K562 (cell line): ENCODE data around the gene NSUN3. TPM values are rescaled to one million over a fixed set of nuclear protein-coding genes. Genes with fewer than 3 reads are reported as not detected.

ENCODE experiments used
- ATAC-seq: fragments of 200-7000 bp; cut with Tn5 transposase; 3 replicates; pipeline ENCODE4 v1.9.1; 2020; ENCODE audit warnings: moderate library complexity
- BruUV-seq: library from RNA; stranded (reverse); fragments of 400-500 nt; replicated peaks from 2 replicates; lab custom pipeline; 2021; lab: Mats Ljungman, UMichigan
- CTCF ChIA-PET: fragments of 300-600 bp; formaldehyde crosslinking; extraction: SDS; loops from one replicate; lab custom pipeline; 2021; ENCODE audit warnings: low intra/inter-chr PET ratio; lab: Yijun Ruan, JAX
- POLR2A ChIA-PET: fragments of 300-600, 350-650 bp; sonication (Branson Sonifier 250); formaldehyde crosslinking; extraction: SDS; loops from one replicate; lab custom pipeline; 2021; ENCODE audit warnings: antibody characterized with exemption, inconsistent platforms; lab: Yijun Ruan, JAX
- DNase-seq, 4 experiments: peaks; one replicate each; pipeline versions ENCODE4 v3.0.0 to v3.0.0-alpha.2; 2011 to 2018; ENCODE audit warnings: low spot score in 3 of 4, mixed read lengths in 3 of 4; ENCODE audit errors: extremely low read depth in 1 of 4
- FAIRE-seq: peaks from 2 replicates; lab custom pipeline; 2011; peaks lifted over from hg19 to GRCh38; lab: Jason Lieb, UNC
- H2AFZ ChIP-seq: 2 replicates; pipeline ENCODE4 v1.6.0; 2011; ENCODE audit warnings: low read depth, low read length, control low read depth, inconsistent platforms
- H3K27ac ChIP-seq: fragments of 200-600 bp; 3 replicates; pipeline ENCODE4 v1.8.0; 2011; ENCODE audit warnings: low read depth, mild to moderate bottlenecking, control low read depth, inconsistent platforms, low read length, moderate library complexity, mixed read lengths; ENCODE audit errors: extremely low read depth
- H3K27me3 ChIP-seq, 2 experiments: fragments of 300-600 bp in 1 of 2; 2 replicates in 1 of 2; 3 replicates in 1 of 2; pipeline versions ENCODE4 v1.6.0 to v1.8.0; 2011; ENCODE audit warnings: inconsistent platforms in 2 of 2, low read length in 2 of 2, mild to moderate bottlenecking in 1 of 2, mixed read lengths in 1 of 2, moderate library complexity in 1 of 2; ENCODE audit not compliant: control insufficient read depth in 2 of 2, insufficient read depth in 2 of 2
- H3K36me3 ChIP-seq: fragments of 300-600 bp; 3 replicates; pipeline ENCODE4 v1.8.0; 2011; ENCODE audit warnings: mild to moderate bottlenecking, low read length, inconsistent platforms; ENCODE audit not compliant: control insufficient read depth, insufficient read depth
- H3K4me1 ChIP-seq, 2 experiments: fragments of 200-600 bp in 1 of 2; replicated peaks in 1 of 2; 2 replicates in 1 of 2; 3 replicates in 1 of 2; pipeline versions ENCODE4 v1.5.1 to v1.8.0; 2011; ENCODE audit warnings: inconsistent platforms in 2 of 2, low read length in 2 of 2, mild to moderate bottlenecking in 1 of 2, mixed read lengths in 1 of 2, moderate library complexity in 1 of 2; ENCODE audit not compliant: control insufficient read depth in 2 of 2, insufficient read depth in 2 of 2
- H3K4me2 ChIP-seq: 2 replicates; pipeline ENCODE4 v1.6.1; 2011; ENCODE audit warnings: low read length, control low read depth, inconsistent platforms, mixed read lengths; ENCODE audit not compliant: insufficient read depth
- H3K4me3 ChIP-seq: fragments of 200-600 bp; sonication (generic), shearing (Covaris generic); 2 replicates; pipeline ENCODE4 v1.5.1; 2016; ENCODE audit warnings: control low read depth, inconsistent platforms
- H3K79me2 ChIP-seq: fragments of 200-600 bp; 3 replicates; pipeline ENCODE4 v1.8.0; 2011; ENCODE audit warnings: low read length, inconsistent platforms; ENCODE audit not compliant: control insufficient read depth, insufficient read depth
- H3K9ac ChIP-seq, 2 experiments: 2 replicates each; pipeline versions ENCODE4 v1.6.0 to v1.6.1; 2011; ENCODE audit warnings: low read depth in 2 of 2, low read length in 2 of 2, control low read depth in 1 of 2, inconsistent platforms in 1 of 2, mild to moderate bottlenecking in 1 of 2, mixed read lengths in 1 of 2; ENCODE audit not compliant: insufficient read depth in 1 of 2
- H3K9me1 ChIP-seq: one replicate; pipeline ENCODE4 v1.6.0; 2011; ENCODE audit warnings: inconsistent platforms, mild to moderate bottlenecking, low read length, moderate library complexity; ENCODE audit not compliant: control insufficient read depth, insufficient read depth
- H3K9me3 ChIP-seq: replicated peaks from 2 replicates; pipeline ENCODE4 v1.5.1; 2011; ENCODE audit warnings: low read depth, low read length, inconsistent platforms; ENCODE audit not compliant: control insufficient read depth, insufficient read depth
- H4K20me1 ChIP-seq: replicated peaks from 2 replicates; pipeline ENCODE4 v1.6.1; 2011; ENCODE audit warnings: low read length, inconsistent platforms, mixed read lengths; ENCODE audit not compliant: control insufficient read depth, insufficient read depth
- GABPA ChIP-seq: fragments of 200-800 bp; sonication (Bioruptor generic); conservative IDR thresholded peaks from 2 replicates; pipeline ENCODE4 v1.6.1; 2016; ENCODE audit warnings: low read depth, missing genetic modification characterization, missing compliant biosample characterization
- RFX1 ChIP-seq: fragments of 450-650 bp; IDR thresholded peaks from 2 replicates; pipeline ENCODE4 v1.6.1; 2016; ENCODE audit warnings: mild to moderate bottlenecking, moderate library complexity
- SRF ChIP-seq, 2 experiments: fragments of 250-450, 450-650 bp in 1 of 2; sonication (Bioruptor Pico) in 1 of 2; sonication (generic) in 1 of 2; formaldehyde crosslinking; IDR thresholded peaks; 2 replicates each; pipeline versions ENCODE4 v1.5.0 to v1.5.1; 2020 to 2022; ENCODE audit warnings: mild to moderate bottlenecking in 1 of 2, missing genetic modification reagents in 1 of 2
- USF2 ChIP-seq: sonication (generic); formaldehyde crosslinking; IDR thresholded peaks from 2 replicates; pipeline ENCODE4 v1.5.0; 2020; ENCODE audit warnings: missing genetic modification reagents
- WGBS: fragments of 100-300 bp; shearing (Covaris generic); methylation state at CpG from one replicate; pipeline ENCODE4 v1.1.6; 2016; ENCODE audit warnings: low coverage, mixed read lengths; ENCODE audit not compliant: insufficient coverage; ENCODE audit errors: missing lambda C conversion rate; 5-methylcytosine and 5-hydroxymethylcytosine counted together
- in situ Hi-C: fragments of 300-500 bp; cut with MboI; formaldehyde crosslinking; loops from 4 replicates; pipeline ENCODE4 v1.15.0; 2018; ENCODE audit warnings: inconsistent platforms, mixed read lengths
- intact Hi-C: fragments of 100-400 bp; cut with micrococcal nuclease; formaldehyde crosslinking; loops from 2 replicates; pipeline ENCODE4 v1.14.2; 2022
- polyA plus RNA-seq, 8 experiments: library from polyadenylated mRNA; depleted of rRNA in 4 of 8; stranded (reverse) in 5 of 8; unstranded in 3 of 8; fragments of >200 nt; fragmentation: Nextera tagmentation in 2 of 8; fragmentation: Illumina TruSeq in 1 of 8; extraction: Ambion mirVana in 2 of 8; extraction: Trizol in 1 of 8; gene quantifications; 2 replicates each; pipeline versions ENCODE4 v1.2.1 to v1.2.3, GENCODE V29; 2011 to 2014; ENCODE audit warnings: inconsistent platforms in 1 of 8, missing spikeins in 1 of 8
- total RNA-seq, 7 experiments: library from RNA; depleted of rRNA in 6 of 7; stranded (reverse); fragments of >200 nt in 6 of 7; fragmentation: Illumina TruSeq in 2 of 7; extraction: Trizol in 2 of 7; gene quantifications; 2 replicates each; pipeline versions ENCODE4 v1.2.1 to v1.2.3, GENCODE V29; 2011 to 2021; ENCODE audit warnings: low replicate concordance in 1 of 7

Gene NSUN3
- total and polyA plus RNA-seq, 9 of the 15 experiments (the other 6 are each of a cell fraction or from before 2014, with no cell fraction given): 4.4 to 12.3 (median 7.6) TPM

GRCh38 chr3:94092086-94092485, 29.2 kb downstream of the NSUN3 start:
- ATAC-seq: no peak
- no peaks in the 10 kb centered on the region; a peak in 1 of 5 replicates for H3K4me1 ChIP-seq
- no peak overlapping the region for H3K27ac ChIP-seq
- DNase-seq: no peak
- intact Hi-C loops (no loop called here), in situ Hi-C loops (no loop called here)
- TF ChIP-seq GABPA (tag): no peak
- H3K9me3 ChIP-seq: no peaks in the 10 kb centered on the region
- peaks cover 5% of the 10 kb centered on the region; the same call in 1 of the 3 replicates for H3K36me3 ChIP-seq
- BruUV-seq: no TSS peak
- 86% methylated on average over 1 of the region's 1 CpG for WGBS
- no peaks in the 10 kb centered on the region for H3K27me3 ChIP-seq
- ChIA-PET POLR2A (interaction anchor here (1.4 kb wide), 1 partner anchor 10 kb away, joined by 3 read pairs; no protein-coding TSS in a partner anchor), CTCF (no interaction called here)
- H3K79me2 ChIP-seq: no peaks in the 10 kb centered on the region
- no peak overlapping the region for H3K4me3 ChIP-seq
- no peak for FAIRE-seq
- H2AFZ ChIP-seq: no peak overlapping the region
- H3K9me1 ChIP-seq: no peaks in the 10 kb centered on the region
- H3K4me2 ChIP-seq: no peak overlapping the region
- H3K9ac ChIP-seq: no peak overlapping the region
- no peaks in the 10 kb centered on the region for H4K20me1 ChIP-seq

DNA sequence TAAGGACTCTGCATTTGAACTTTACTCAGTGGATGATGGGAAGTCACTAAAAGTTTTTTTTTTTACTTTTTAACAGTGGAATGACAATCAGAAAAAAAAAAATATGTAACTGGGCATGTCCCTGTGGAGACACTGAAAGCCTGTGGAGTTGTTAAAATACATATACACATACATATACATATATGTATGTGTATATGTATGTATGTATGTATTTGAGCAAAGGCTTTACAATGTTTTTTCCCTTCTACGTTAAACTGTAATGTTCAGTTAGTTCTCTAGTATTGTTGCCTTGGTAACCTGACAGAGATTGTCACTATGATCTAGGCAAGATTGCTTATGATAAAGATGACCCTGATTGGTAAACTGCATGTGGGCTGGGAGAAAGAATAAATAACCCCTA, 30.3 kb downstream of the NSUN3 start:
- no peak overlapping the region for H3K27ac ChIP-seq
- in situ Hi-C loops (no loop called here), intact Hi-C loops (no loop called here)
- H3K9me3 ChIP-seq: no peaks in the 10 kb centered on the region
- no peaks in the 10 kb centered on the region for H4K20me1 ChIP-seq
- H3K27me3 ChIP-seq: no peaks in the 10 kb centered on the region
- FAIRE-seq (no peak), ATAC-seq (no peak), DNase-seq (no peak)
- H3K9me1 ChIP-seq: no peaks in the 10 kb centered on the region
- 100% methylated on average over 1 of the region's 1 CpG for WGBS
- H3K9ac ChIP-seq: no peak overlapping the region
- BruUV-seq: no TSS peak
- H3K79me2 ChIP-seq: no peaks in the 10 kb centered on the region
- no peak overlapping the region for H2AFZ ChIP-seq
- CTCF ChIA-PET: no interaction called here
- H3K4me1 ChIP-seq: no peaks in the 10 kb centered on the region; a peak in 1 of 5 replicates
- H3K4me3 ChIP-seq: no peak overlapping the region
- TF ChIP-seq USF2 (CRISPR knock-in tag): no peak
- peak; percentile 6; the same call in 1 of the 2 replicates for TF ChIP-seq RFX1
- TF ChIP-seq SRF (CRISPR knock-in tag; IDR thresholded peaks at IDR 0.05): no peak
- H3K4me2 ChIP-seq: no peak overlapping the region
- POLR2A ChIA-PET: no interaction called here
- peaks cover 9% of the 10 kb centered on the region; the same call in 1 of the 3 replicates for H3K36me3 ChIP-seq
